SK-N-SH treated with all-trans-retinoic acid at 6 μM for 48 hours (cell line): ENCODE results near the gene JMJD4.

Experiments
- ATAC-seq: fragments of 200-7000 bp; cut with Tn5 transposase; 3 replicates; pipeline ENCODE4 v1.9.1; 2020; ENCODE audit warnings: mild to moderate bottlenecking, moderate library complexity
- ARNTL ChIP-seq: fragments of 450-650 bp; formaldehyde crosslinking; IDR thresholded peaks from 2 replicates; pipeline ENCODE4 v1.5.0; 2020; ENCODE audit warnings: low read depth, mild to moderate bottlenecking, moderate library complexity, borderline replicate concordance
- BACH2 ChIP-seq: fragments of 250-450 bp; sonication (Bioruptor Pico); IDR thresholded peaks from 2 replicates; pipeline ENCODE4 v1.9.0; 2021; ENCODE audit warnings: mild to moderate bottlenecking, borderline replicate concordance
- CSRNP3 ChIP-seq: fragments of 250-450 bp; sonication (Bioruptor Pico); IDR thresholded peaks from 2 replicates; pipeline ENCODE4 v1.5.1; 2021; ENCODE audit warnings: mild to moderate bottlenecking, moderate library complexity
- GLIS3 ChIP-seq: fragments of 250-450 bp; sonication (Bioruptor Pico); IDR thresholded peaks from 2 replicates; pipeline ENCODE4 v1.5.0; 2020; ENCODE audit warnings: mild to moderate bottlenecking, moderate library complexity
- ISL1 ChIP-seq: fragments of 250-450 bp; sonication (Bioruptor Pico); IDR thresholded peaks from 2 replicates; pipeline ENCODE4 v2.1.2; 2022; ENCODE audit warnings: mild to moderate bottlenecking, moderate library complexity
- OSR1 ChIP-seq: fragments of 250-450 bp; sonication (Bioruptor Pico); IDR thresholded peaks from 2 replicates; pipeline ENCODE4 v1.8.0; 2022; ENCODE audit warnings: moderate library complexity, mild to moderate bottlenecking, inconsistent platforms
- PATZ1 ChIP-seq: fragments of 250-450 bp; sonication (Bioruptor Pico); IDR thresholded peaks from 2 replicates; pipeline ENCODE4 v1.8.0; 2020; ENCODE audit warnings: mild to moderate bottlenecking, moderate library complexity, borderline replicate concordance
- POU6F1 ChIP-seq: fragments of 250-450 bp; sonication (Bioruptor Pico); IDR thresholded peaks from 2 replicates; pipeline ENCODE4 v1.8.0; 2021; ENCODE audit warnings: low read depth, mild to moderate bottlenecking, moderate library complexity, borderline replicate concordance
- RARB ChIP-seq: fragments of 250-450 bp; sonication (Bioruptor Pico); IDR thresholded peaks from 2 replicates; pipeline ENCODE4 v1.8.0; 2021; ENCODE audit warnings: mild to moderate bottlenecking, moderate library complexity
- SNAI2 ChIP-seq: fragments of 250-450 bp; sonication (Bioruptor Pico); IDR thresholded peaks from 2 replicates; pipeline ENCODE4 v1.5.0; 2020; ENCODE audit warnings: mild to moderate bottlenecking, moderate library complexity
- TCF4 ChIP-seq: fragments of 250-450 bp; sonication (Bioruptor Pico); IDR thresholded peaks from 2 replicates; pipeline ENCODE4 v1.8.0; 2021; ENCODE audit warnings: mild to moderate bottlenecking, moderate library complexity, borderline replicate concordance
- TOX ChIP-seq: fragments of 250-450 bp; sonication (Bioruptor Pico); IDR thresholded peaks from 2 replicates; pipeline ENCODE4 v1.8.0; 2021; ENCODE audit warnings: mild to moderate bottlenecking, moderate library complexity, borderline replicate concordance
- ZNF70 ChIP-seq: fragments of 450-650 bp; formaldehyde crosslinking; IDR thresholded peaks from 2 replicates; pipeline ENCODE4 v1.5.0; 2020; ENCODE audit warnings: mild to moderate bottlenecking, moderate library complexity
- ZNF8 ChIP-seq: fragments of 450-650 bp; formaldehyde crosslinking; IDR thresholded peaks from 2 replicates; pipeline ENCODE4 v1.5.0; 2020; ENCODE audit warnings: mild to moderate bottlenecking, moderate library complexity

JMJD4 gene

GRCh38 chr1:227734856-227735538 is at the start of gene JMJD4, which contains the start of gene SNAP47:
Gene JMJD4 (minus strand): TSS chr1:227735302. CDS start chr1:227735273, 29 bp downstream.
Gene SNAP47 (plus strand): TSS chr1:227735435. CDS start chr1:227747737, 12,302 bp downstream.
- TF ChIP-seq TCF4 (CRISPR knock-in tag): no peak
- peak; percentile 81; the same call in 1 of the 2 replicates for TF ChIP-seq POU6F1 (CRISPR knock-in tag)
- no peak for TF ChIP-seq TOX
- TF ChIP-seq CSRNP3 (CRISPR knock-in tag): no peak
- peak; percentile 94 for ATAC-seq

- ATAC-seq: no peak
- TF ChIP-seq ZNF70 (CRISPR knock-in tag) (no peak), ZNF8 (CRISPR knock-in tag) (no peak), POU6F1 (CRISPR knock-in tag) (no peak), BACH2 (no peak), TCF4 (CRISPR knock-in tag) (no peak), RARB (CRISPR knock-in tag) (no peak), CSRNP3 (CRISPR knock-in tag) (no peak), GLIS3 (CRISPR knock-in tag) (no peak), PATZ1 (CRISPR knock-in tag) (no peak)
Measured at GRCh38 chr1:227782226-227782625, 47.1 kb upstream of the JMJD4 start.

GRCh38 chr1:227781314-227781930 is 46.3 kb upstream of the JMJD4 start:
- no peak for ATAC-seq

More at GRCh38 chr1:227781314-227781930, 46.3 kb upstream of the JMJD4 start:
- TF ChIP-seq ISL1 (CRISPR knock-in tag) (no peak), CSRNP3 (CRISPR knock-in tag) (no peak), PATZ1 (CRISPR knock-in tag) (no peak), ZNF70 (CRISPR knock-in tag) (no peak), BACH2 (no peak), GLIS3 (CRISPR knock-in tag) (no peak), ARNTL (CRISPR knock-in tag) (no peak), RARB (CRISPR knock-in tag) (no peak), SNAI2 (CRISPR knock-in tag) (no peak), OSR1 (CRISPR knock-in tag) (no peak), TOX (no peak), ZNF8 (CRISPR knock-in tag) (no peak)
